Small intestine (tissue), 7 donors: ENCODE measurements around the gene MECR. TPM values are rescaled to one million over a fixed set of nuclear protein-coding genes. Genes with fewer than 3 reads are reported as not detected.
A peak's percentile ranks its signal among the peaks of the same experiment; 100 is the strongest.

Experiments used
- DNase-seq, 2 donors: peaks; one replicate each; pipeline versions ENCODE4 v3.0.0 to v3.0.0-alpha.2; 2013
- FAIRE-seq: peaks from 2 replicates; lab custom pipeline; 2012; peaks lifted over from hg19 to GRCh38; lab: Jason Lieb, UNC
- H3K27ac ChIP-seq, 3 donors: one replicate each; pipeline ENCODE4 v1.5.1; 2013; ENCODE audit warnings: low read length in 2 of 3, mild to moderate bottlenecking in 2 of 3, control low read depth in 1 of 3, inconsistent platforms in 1 of 3, low read depth in 1 of 3, moderate library complexity in 1 of 3
- H3K27me3 ChIP-seq, 3 donors: one replicate each; pipeline ENCODE4 v1.6.1; 2013; ENCODE audit warnings: low read length in 3 of 3, inconsistent platforms in 1 of 3; ENCODE audit not compliant: control insufficient read depth in 3 of 3, insufficient read depth in 3 of 3
- H3K36me3 ChIP-seq, 3 donors: one replicate each; pipeline ENCODE4 v1.6.1; 2013; ENCODE audit warnings: low read length in 3 of 3, inconsistent platforms in 1 of 3, low read depth in 1 of 3, mild to moderate bottlenecking in 1 of 3, moderate library complexity in 1 of 3; ENCODE audit not compliant: control insufficient read depth in 3 of 3, insufficient read depth in 2 of 3
- H3K4me1 ChIP-seq, 3 donors: one replicate each; pipeline ENCODE4 v1.6.1; 2013; ENCODE audit warnings: low read length in 2 of 3, inconsistent platforms in 1 of 3, low read depth in 1 of 3, mild to moderate bottlenecking in 1 of 3, moderate library complexity in 1 of 3; ENCODE audit not compliant: control insufficient read depth in 3 of 3, insufficient read depth in 2 of 3
- H3K4me3 ChIP-seq, 3 donors: one replicate each; pipeline ENCODE4 v1.5.1; 2013; ENCODE audit warnings: low read length in 3 of 3, control low read depth in 1 of 3, inconsistent platforms in 1 of 3, low read depth in 1 of 3, mild to moderate bottlenecking in 1 of 3, moderate library complexity in 1 of 3
- H3K9me3 ChIP-seq, 2 donors: one replicate each; pipeline ENCODE4 v1.6.1; 2013; ENCODE audit warnings: low read depth in 1 of 2, low read length in 1 of 2; ENCODE audit not compliant: control insufficient read depth in 2 of 2, insufficient read depth in 1 of 2
- WGBS, 3 donors: extraction: QIAGEN DNeasy Blood & Tissue Kit; methylation state at CpG; one replicate each; pipeline ENCODE4 v1.1.7; 2013; 5-methylcytosine and 5-hydroxymethylcytosine counted together
- polyA plus RNA-seq, 4 donors: library from polyadenylated mRNA; stranded (reverse) in 3 of 4; unstranded in 1 of 4; fragments of 200-250 nt in 3 of 4; fragments of 120-200 nt in 1 of 4; gene quantifications; one replicate each; pipeline versions ENCODE4 v1.2.1 to v1.2.3, GENCODE V29; 2013
- donor health status: healthy with polysubstance abuse.
- donor health status: control.
- donor health status: control.
- donor health status: Bipolar disorder and iron deficiency.
- donor health status: healthy.

The MECR gene
- polyA plus RNA-seq, 4 donors: 9.7 to 21.3 (median 19.6) TPM

GRCh38 chr1:29145739-29146437 is 84.8 kb downstream of the MECR start:
- H3K27ac ChIP-seq: peak overlapping the region; percentile 67 to 90 (median 80)
- FAIRE-seq (no peak), DNase-seq (peak; percentile 89 to 94)
- peaks cover 0 to 17% (median 3%) of the 10 kb centered on the region in 3 donors for H3K4me1 ChIP-seq
- H3K36me3 ChIP-seq: peaks cover 12 to 58% (median 23%) of the 10 kb centered on the region in 3 donors
- H3K4me3 ChIP-seq: no peak overlapping the region
- no peaks in the 10 kb centered on the region for H3K27me3 ChIP-seq
- H3K9me3 ChIP-seq: peaks cover 0 to 33% of the 10 kb centered on the region in 2 donors
- 20 to 62% (median 44%) methylated on average over 8 of the region's 8 CpGs for WGBS, 3 donors

GRCh38 chr1:29144178-29144577 is 86.6 kb downstream of the MECR start:
- Histone ChIP-seq H3K4me1 (peaks cover 0 to 17% (median 3%) of the 10 kb centered on the region in 3 donors), H3K27ac (no peak overlapping the region), H3K36me3 (peaks cover 12 to 42% (median 13%) of the 10 kb centered on the region in 3 donors), H3K9me3 (peaks cover 0 to 32% of the 10 kb centered on the region in 2 donors), H3K4me3 (no peak overlapping the region), H3K27me3 (no peaks in the 10 kb centered on the region)
- WGBS, 3 donors: 93 to 98% (median 94%) methylated on average over 2 of the region's 2 CpGs
- no peak for FAIRE-seq
- no peak for DNase-seq

DNA sequence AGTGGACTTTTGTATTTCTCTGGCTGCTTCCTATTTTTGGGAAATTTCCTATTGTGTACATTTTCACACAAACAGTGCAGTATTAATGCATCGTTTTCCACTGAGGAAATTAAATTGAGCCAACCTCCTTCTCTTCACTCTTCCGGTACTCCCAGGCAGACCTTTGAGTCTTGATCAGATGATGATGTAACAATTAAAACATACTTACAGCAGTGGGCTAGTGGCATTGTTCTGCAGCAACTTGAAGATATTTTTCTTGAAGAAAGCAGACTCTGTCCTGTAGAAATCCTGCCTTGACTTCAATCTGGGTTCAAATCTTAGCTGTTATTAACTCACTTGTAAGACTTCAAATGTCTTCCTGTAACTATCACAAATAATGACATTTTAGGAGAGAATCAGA is 88.0 kb downstream of the MECR start:
- FAIRE-seq: no peak
- no peak for DNase-seq
- peaks cover 0 to 17% (median 3%) of the 10 kb centered on the region in 3 donors for H3K4me1 ChIP-seq

More for the DNA sequence above, 88.0 kb downstream of the MECR start:
- no peak overlapping the region for H3K27ac ChIP-seq
- H3K27me3 ChIP-seq: no peaks in the 10 kb centered on the region
- WGBS, 3 donors: 77 to 81% (median 80%) methylated on average over 2 of the region's 2 CpGs
- no peak overlapping the region for H3K4me3 ChIP-seq
- H3K36me3 ChIP-seq: peaks cover 4 to 28% (median 5%) of the 10 kb centered on the region in 3 donors
- H3K9me3 ChIP-seq: peaks cover 0 to 19% of the 10 kb centered on the region in 2 donors

Other genes starting within 250 kb of the MECR start
- gene TMEM200B, start 107.0 kb downstream of the MECR start, polyA plus RNA-seq: 1 to 10 TPM in 2 of 4 donors, under 1 TPM in 1, not detected in 1; 0.81 to 4.9 (median 3.9) TPM
- 100 to 1,000 TPM in 1 of 4 donors, 10 to 100 TPM in 3; 65.1 to 149 (median 85.6) TPM for gene SRSF4, start 49.0 kb downstream of the MECR start, polyA plus RNA-seq
- gene PTPRU, start 5.6 kb upstream of the MECR start, polyA plus RNA-seq: 10 to 100 TPM in 1 of 4 donors, 1 to 10 TPM in 1, under 1 TPM in 1, not detected in 1; 0.27 to 44.5 (median 4.3) TPM